Measurements from ENCODE around the gene FKBP1B. TPM values are rescaled to one million over a fixed set of nuclear protein-coding genes. Genes with fewer than 3 reads are reported as not detected.
A peak's percentile ranks its signal among the peaks of the same experiment; 100 is the strongest.
"Not testable (repeated sequence)": the region's sequence is repeated elsewhere in the genome, so short reads cannot be mapped to it uniquely, and the experiment has no call there.

Gene FKBP1B
- total RNA-seq, 1 experiment from 2014 or later: not detected

- no peak for DNase-seq (ENCODE audit: low spot score)
Observed at GRCh38 chr2:24022324-24022974, 27.1 kb upstream of the FKBP1B start.

GRCh38 chr2:24022975-24023575 lies 26.5 kb upstream of the FKBP1B start:
- DNase-seq (ENCODE audit: low spot score): no peak

GRCh38 chr2:24024018-24024417 lies 25.5 kb upstream of the FKBP1B start:
- DNase-seq (ENCODE audit: low spot score): no peak

GRCh38 chr2:24024996-24025663 lies 24.4 kb upstream of the FKBP1B start:
- DNase-seq (ENCODE audit: low spot score): no peak

- DNase-seq (ENCODE audit: low spot score): no peak
Observed at GRCh38 chr2:24026233-24026632, 23.3 kb upstream of the FKBP1B start.

- no peak for DNase-seq (ENCODE audit: low spot score)
Observed at GRCh38 chr2:24038786-24039499, 10.6 kb upstream of the FKBP1B start.

GRCh38 chr2:24040511-24040910 lies 9.0 kb upstream of the FKBP1B start:
- DNase-seq (ENCODE audit: low spot score): no peak

- DNase-seq (ENCODE audit: low spot score): not testable (repeated sequence)
Observed at GRCh38 chr2:24043133-24043532, 6.4 kb upstream of the FKBP1B start.

- no peak for DNase-seq (ENCODE audit: low spot score)
Observed at GRCh38 chr2:24045511-24046508, 3.7 kb upstream of the FKBP1B start.

GRCh38 chr2:24046599-24046929 lies 3.0 kb upstream of the FKBP1B start:
- DNase-seq (ENCODE audit: low spot score): no peak

GRCh38 chr2:24046930-24047702 lies 2.4 kb upstream of the FKBP1B start, which contains the start of gene WDCP:
TSS of gene WDCP (minus strand) at chr2:24047391. CDS start at chr2:24039494, 7,897 bp downstream.
- peak; percentile 97 for DNase-seq (ENCODE audit: low spot score)

GRCh38 chr2:24047703-24048033 lies 1.9 kb upstream of the FKBP1B start:
- DNase-seq (ENCODE audit: low spot score): no peak

- DNase-seq (ENCODE audit: low spot score): no peak
Observed at GRCh38 chr2:24048769-24049484, 614 bp upstream of the FKBP1B start.

GRCh38 chr2:24050041-24050979 lies 769 bp downstream of the FKBP1B start:
- no peak for DNase-seq (ENCODE audit: low spot score)

GRCh38 chr2:24051833-24052232 lies 2.3 kb downstream of the FKBP1B start:
- DNase-seq (ENCODE audit: low spot score): no peak

- no peak for DNase-seq (ENCODE audit: low spot score)
Observed at GRCh38 chr2:24052951-24053350, 3.4 kb downstream of the FKBP1B start.

GRCh38 chr2:24054366-24055010 lies 4.9 kb downstream of the FKBP1B start:
- DNase-seq (ENCODE audit: low spot score): no peak

- no peak for DNase-seq (ENCODE audit: low spot score)
Observed at GRCh38 chr2:24055750-24056149, 6.2 kb downstream of the FKBP1B start.

Measured in HT-29 (cell line).